Activated gamma-delta T cell treated with Interleukin-2 at 50 U/mL for 16 hours (primary cell): ENCODE data around the gene GREM2.

Experiments used
- DNase-seq: peaks from one replicate; pipeline ENCODE4 v3.0.0-alpha.2; 2020

Gene GREM2

DNA sequence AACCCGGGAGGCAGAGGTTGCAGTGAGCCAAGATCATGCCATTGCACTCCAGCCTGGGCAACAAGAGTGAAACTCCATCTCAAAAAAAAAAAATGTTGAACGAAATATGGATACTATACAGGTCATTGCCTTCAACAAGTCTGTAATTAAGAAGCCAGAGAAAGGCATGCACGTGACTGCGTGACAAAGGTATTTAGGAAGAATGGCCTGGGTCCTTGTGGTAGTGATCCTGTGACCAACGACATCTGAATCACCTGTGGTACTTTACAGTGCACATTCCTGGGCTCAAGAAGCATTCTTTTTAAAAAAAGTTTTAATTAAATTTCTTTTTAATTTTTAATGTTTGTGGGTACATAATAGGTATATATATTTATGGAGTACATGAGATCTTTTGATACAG lies 115.0 kb downstream of the GREM2 start:
- DNase-seq, result no peak

GRCh38 chr1:240496356-240496755 lies 115.6 kb downstream of the GREM2 start:
- no peak for DNase-seq

DNA sequence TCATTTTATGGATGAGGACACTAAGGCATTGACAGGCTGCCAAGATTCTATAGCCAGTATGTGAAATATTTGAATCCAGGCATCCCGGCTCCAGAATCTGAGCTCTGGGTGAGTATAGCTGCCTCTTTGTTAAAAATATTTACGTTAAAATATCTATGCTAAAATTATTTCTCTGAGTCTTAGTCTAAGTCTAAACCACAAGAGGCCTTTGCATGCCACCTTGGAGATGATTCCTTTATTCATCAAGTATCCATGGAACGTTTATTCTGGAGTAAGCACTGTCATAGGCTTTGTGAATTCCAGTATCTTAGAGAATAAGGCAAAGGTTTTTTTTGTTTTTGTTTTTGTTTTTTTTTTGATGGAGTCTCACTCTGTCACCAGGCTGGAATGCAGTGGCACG lies 116.4 kb downstream of the GREM2 start:
- DNase-seq, result no peak

GRCh38 chr1:240492832-240493440 lies 119.0 kb downstream of the GREM2 start:
- DNase-seq, result no peak

- no peak for DNase-seq
Measured at GRCh38 chr1:240491796-240492195, 120.2 kb downstream of the GREM2 start.

DNA sequence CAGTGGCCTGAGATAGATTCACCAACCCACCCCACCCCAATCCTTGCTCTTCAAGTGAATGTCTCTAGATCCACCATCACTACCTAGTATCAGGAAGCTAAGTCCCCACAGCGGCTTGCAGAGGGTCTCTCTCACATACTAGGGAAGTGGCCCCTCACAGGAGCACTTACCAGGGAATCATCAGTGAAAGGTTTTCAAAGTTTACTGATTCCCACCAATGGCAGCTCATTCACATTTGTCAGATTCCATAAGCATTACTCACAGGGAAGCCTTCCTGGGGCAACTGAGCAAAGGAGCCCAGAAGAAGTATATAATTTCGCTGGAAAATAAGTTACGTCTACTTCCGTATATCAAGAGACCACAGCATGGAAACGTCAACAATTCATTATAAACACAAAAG lies 120.8 kb downstream of the GREM2 start:
- no peak for DNase-seq

DNA sequence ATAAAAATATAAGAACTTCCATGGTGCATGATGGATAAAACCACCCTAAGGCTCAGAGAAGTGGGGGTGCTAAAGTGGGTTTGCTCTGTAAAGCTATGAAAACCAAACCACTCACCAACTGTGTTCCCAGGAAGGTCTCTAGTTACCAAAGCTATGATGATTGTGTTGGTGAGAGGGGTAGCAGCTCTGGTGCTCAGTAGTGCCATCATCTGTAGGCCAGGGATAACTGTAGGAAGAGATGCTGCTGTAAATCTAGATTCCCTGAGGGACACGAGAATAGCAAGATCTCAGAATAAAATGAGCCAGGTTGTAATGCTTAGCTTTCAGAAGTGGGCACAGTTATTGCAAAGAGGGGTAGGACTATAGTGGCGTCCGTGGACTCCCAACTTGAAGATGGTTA lies 124.5 kb downstream of the GREM2 start:
- no peak for DNase-seq

GRCh38 chr1:240486611-240487010 lies 125.3 kb downstream of the GREM2 start:
- no peak for DNase-seq

- no peak for DNase-seq
Measured at GRCh38 chr1:240484804-240485443, 127.0 kb downstream of the GREM2 start.

DNA sequence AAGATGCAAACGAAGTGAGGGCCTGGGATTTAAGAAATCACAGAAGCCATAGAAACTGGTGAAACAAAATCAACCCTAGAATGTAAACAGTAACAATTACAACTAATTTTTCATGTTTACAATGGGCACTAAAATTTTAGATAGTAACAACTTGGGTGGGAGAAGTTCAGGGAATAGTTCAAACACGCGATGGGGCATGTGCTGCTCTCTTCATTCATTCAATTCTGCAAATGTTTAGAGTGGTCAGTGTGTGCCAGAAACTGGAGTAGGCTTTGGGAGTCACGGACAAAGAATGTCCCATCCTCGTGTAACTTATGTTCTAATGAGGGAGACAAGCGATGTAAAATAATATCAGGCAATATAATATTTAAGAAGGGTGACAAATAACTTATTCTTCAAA lies 133.4 kb downstream of the GREM2 start:
- DNase-seq, result no peak

GRCh38 chr1:240475832-240476231 lies 136.1 kb downstream of the GREM2 start:
- DNase-seq, result no peak

DNA sequence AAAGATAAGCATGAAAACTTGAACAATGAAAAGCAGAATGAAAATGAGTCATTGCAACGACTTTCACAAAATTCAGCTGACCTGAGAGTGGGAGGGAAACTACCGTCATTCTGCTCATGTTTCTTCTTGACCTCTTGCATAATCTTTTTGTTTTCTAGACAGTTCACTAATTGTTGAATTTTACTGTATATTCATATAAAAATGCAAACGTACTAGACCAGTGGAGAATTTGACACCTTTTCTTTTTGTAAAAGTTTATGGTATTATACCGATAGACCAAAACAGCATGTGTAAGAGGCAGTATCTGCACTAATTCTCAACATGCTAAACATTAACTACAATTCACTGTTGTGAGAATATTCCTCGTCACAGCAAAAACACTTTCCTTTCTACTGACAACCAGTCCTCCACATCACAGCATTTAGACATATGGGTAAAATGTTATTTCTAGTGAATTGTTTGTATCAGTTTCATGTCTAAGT lies 137.8 kb downstream of the GREM2 start:
- no peak for DNase-seq

DNA sequence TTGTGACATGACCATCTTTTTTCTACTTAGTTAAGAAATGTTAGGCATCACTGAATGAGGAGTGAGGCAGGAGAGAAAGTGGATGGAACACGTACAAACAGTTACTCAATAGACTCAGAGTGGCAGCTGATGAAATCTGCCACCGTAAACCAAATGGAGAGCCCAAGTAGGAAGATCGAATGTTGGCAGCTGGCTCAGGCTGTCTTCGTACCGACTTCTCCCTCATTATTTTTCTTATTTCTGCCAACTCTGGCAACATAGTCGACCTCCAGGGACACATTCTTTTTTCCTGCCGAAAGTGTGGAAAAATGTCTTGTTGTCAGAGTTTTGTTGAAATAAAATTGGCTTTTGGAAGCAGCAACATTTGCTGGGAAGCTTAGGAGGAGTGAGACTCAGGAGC lies 143.3 kb downstream of the GREM2 start:
- DNase-seq, result no peak

- DNase-seq, result no peak
Measured at GRCh38 chr1:240467895-240468294, 144.1 kb downstream of the GREM2 start.

GRCh38 chr1:240466509-240466908 lies 145.4 kb downstream of the GREM2 start:
- DNase-seq, result no peak

- DNase-seq, result no peak
Measured at GRCh38 chr1:240465531-240465940, 146.4 kb downstream of the GREM2 start.

GRCh38 chr1:240464099-240464498 lies 147.9 kb downstream of the GREM2 start:
- no peak for DNase-seq

DNA sequence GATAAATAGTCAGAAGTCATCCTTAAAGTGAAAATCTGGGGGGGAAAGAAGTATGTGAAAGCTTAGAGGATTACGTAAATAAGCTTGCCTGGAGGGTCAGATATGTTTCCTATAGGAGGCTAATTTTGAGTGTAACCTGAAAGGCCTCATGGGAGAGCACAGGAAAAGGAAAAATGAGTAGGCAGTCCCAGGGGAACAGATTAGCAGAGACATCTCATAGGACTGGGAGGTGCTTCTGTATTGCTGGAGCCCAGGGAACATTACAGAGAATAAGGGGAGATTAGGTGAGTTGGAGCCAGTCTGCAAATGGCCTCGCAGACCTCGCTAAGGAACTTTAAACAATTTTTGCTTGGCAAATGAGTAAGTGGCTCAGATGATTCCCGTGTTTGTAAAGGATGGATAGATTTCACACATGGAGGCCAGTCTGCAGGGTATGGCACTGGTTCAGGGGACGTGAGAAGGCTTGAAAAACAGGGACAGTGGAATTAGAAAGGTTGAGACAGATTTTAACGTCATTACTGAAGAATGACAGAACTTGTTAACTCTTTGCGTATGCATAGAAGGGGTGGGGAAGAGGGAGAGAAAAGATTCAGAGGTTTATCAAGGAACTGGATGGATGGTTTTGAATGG lies 149.1 kb downstream of the GREM2 start:
- DNase-seq, result no peak

GRCh38 chr1:240462277-240462676 lies 149.7 kb downstream of the GREM2 start:
- no peak for DNase-seq

DNA sequence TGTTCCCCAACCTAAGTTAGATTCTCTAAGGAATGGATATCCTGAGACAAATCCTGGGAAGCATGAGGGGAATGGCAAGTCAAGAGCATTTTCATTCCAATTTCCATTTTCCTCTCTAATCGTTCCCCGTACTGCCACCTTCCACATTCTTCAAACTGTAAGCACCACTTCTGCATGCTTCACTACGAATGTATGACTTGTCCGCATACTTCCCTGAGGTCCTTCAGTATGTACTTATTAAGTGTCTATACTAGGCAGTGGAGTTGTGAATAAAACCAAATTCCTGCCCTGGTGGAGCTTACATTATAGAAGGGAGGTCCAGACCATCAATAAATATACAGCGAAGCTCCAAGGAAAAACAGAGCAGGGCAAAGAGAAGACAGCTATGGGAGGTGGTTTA lies 154.8 kb downstream of the GREM2 start:
- no peak for DNase-seq

- no peak for DNase-seq
Measured at GRCh38 chr1:240455228-240455821, 156.6 kb downstream of the GREM2 start.

GRCh38 chr1:240445369-240445768 lies 166.6 kb downstream of the GREM2 start:
- DNase-seq, result no peak

DNA sequence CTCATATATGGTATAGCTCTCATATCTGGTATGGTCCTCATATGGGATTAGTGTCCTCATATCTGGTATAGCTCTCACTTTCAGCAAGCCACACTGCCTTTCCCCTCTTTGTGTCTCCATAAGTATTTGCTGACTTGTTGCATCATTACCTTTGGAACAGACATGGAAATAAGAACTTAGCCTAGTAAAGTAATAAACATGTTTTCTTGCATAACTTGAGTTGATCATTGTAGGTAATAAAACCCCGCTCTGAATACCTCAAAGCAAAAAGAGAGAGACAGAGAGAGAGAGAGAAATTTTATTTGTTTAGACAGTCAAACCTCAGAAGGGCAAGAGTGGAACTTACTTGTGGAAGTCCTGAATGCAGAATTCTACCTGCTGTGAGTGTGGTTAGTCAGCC lies 170.3 kb downstream of the GREM2 start:
- no peak for DNase-seq
